Measurements from ENCODE around the gene TMC8. TPM values are rescaled to one million over a fixed set of nuclear protein-coding genes. Genes with fewer than 3 reads are reported as not detected.

The TMC8 gene
- total and polyA plus RNA-seq, 5 donors from 2014 or later: 61.8 to 454 (median 76.0) TPM

- no peaks in the 10 kb centered on the region for H3K9me3 Mint-ChIP-seq
- Histone ChIP-seq H3K36me3 (ENCODE audit: control insufficient read depth, insufficient read depth, low read length) (no peaks in the 10 kb centered on the region), H3K27me3 (ENCODE audit: control insufficient read depth, insufficient read depth, low read length) (no peaks in the 10 kb centered on the region), H3K4me1 (ENCODE audit: control insufficient read depth, insufficient read depth, low read length, poor library complexity, severe bottlenecking) (peaks cover 20% of the 10 kb centered on the region), H3K9me3 (ENCODE audit: control insufficient read depth in 2 of 2, low read length in 2 of 2) (no peaks in the 10 kb centered on the region), H3K4me3 (ENCODE audit: low read depth, low read length) (no peak overlapping the region), H3K27ac (ENCODE audit: insufficient read depth, low read length, poor library complexity, severe bottlenecking) (no peak overlapping the region)
- no peak for ATAC-seq (ENCODE audit: low read depth in 2 of 2)
- DNase-seq: no peak
- H3K27me3 Mint-ChIP-seq: peaks cover 4% of the 10 kb centered on the region
- peaks cover 0 to 25% (median 8%) of the 10 kb centered on the region in 4 donors for H3K4me1 Mint-ChIP-seq
- H3K4me3 Mint-ChIP-seq: no peak overlapping the region
- peak overlapping the region in 2 of 3 donors; percentile 73 to 86 for H3K27ac Mint-ChIP-seq
- no peaks in the 10 kb centered on the region for H3K36me3 Mint-ChIP-seq
These were observed 17.9 kb downstream of the TMC8 start for GRCh38 chr17:78148286-78149016.

GRCh38 chr17:78151514-78152008, 21.0 kb downstream of the TMC8 start:
- no peaks in the 10 kb centered on the region for H3K36me3 Mint-ChIP-seq
- no peak overlapping the region for H3K27ac Mint-ChIP-seq
- H3K27ac ChIP-seq (ENCODE audit: insufficient read depth, low read length, poor library complexity, severe bottlenecking): no peak overlapping the region
- peaks cover 0 to 16% (median 8%) of the 10 kb centered on the region in 4 donors for H3K4me1 Mint-ChIP-seq
- DNase-seq: no peak
- no peaks in the 10 kb centered on the region for H3K27me3 ChIP-seq (ENCODE audit: control insufficient read depth, insufficient read depth, low read length)
- H3K36me3 ChIP-seq (ENCODE audit: control insufficient read depth, insufficient read depth, low read length): no peaks in the 10 kb centered on the region
- H3K9me3 ChIP-seq (ENCODE audit: control insufficient read depth in 2 of 2, low read length in 2 of 2): no peaks in the 10 kb centered on the region
- H3K9me3 Mint-ChIP-seq: no peaks in the 10 kb centered on the region
- ATAC-seq (ENCODE audit: low read depth in 2 of 2): no peak
- H3K4me3 Mint-ChIP-seq: no peak overlapping the region
- H3K4me1 ChIP-seq (ENCODE audit: control insufficient read depth, insufficient read depth, low read length, poor library complexity, severe bottlenecking): peaks cover 14% of the 10 kb centered on the region
- H3K27me3 Mint-ChIP-seq: peaks cover 4% of the 10 kb centered on the region
- no peak overlapping the region for H3K4me3 ChIP-seq (ENCODE audit: low read depth, low read length)

GRCh38 chr17:78154903-78155811, 24.6 kb downstream of the TMC8 start:
- Mint-ChIP-seq H3K27me3 (peaks cover 4% of the 10 kb centered on the region), H3K9me3 (no peaks in the 10 kb centered on the region), H3K4me3 (no peak overlapping the region), H3K4me1 (peaks cover 0 to 10% (median 3%) of the 10 kb centered on the region in 4 donors), H3K36me3 (no peaks in the 10 kb centered on the region), H3K27ac (no peak overlapping the region)
- DNase-seq: no peak
- Histone ChIP-seq H3K36me3 (ENCODE audit: control insufficient read depth, insufficient read depth, low read length) (no peaks in the 10 kb centered on the region), H3K27me3 (ENCODE audit: control insufficient read depth, insufficient read depth, low read length) (no peaks in the 10 kb centered on the region), H3K4me1 (ENCODE audit: control insufficient read depth, insufficient read depth, low read length, poor library complexity, severe bottlenecking) (no peaks in the 10 kb centered on the region), H3K27ac (ENCODE audit: insufficient read depth, low read length, poor library complexity, severe bottlenecking) (no peak overlapping the region), H3K4me3 (ENCODE audit: low read depth, low read length) (no peak overlapping the region), H3K9me3 (ENCODE audit: control insufficient read depth in 2 of 2, low read length in 2 of 2) (no peaks in the 10 kb centered on the region)
- peak; percentile 59 to 60 for ATAC-seq (ENCODE audit: low read depth in 2 of 2)

- H3K27me3 Mint-ChIP-seq: peaks cover 4% of the 10 kb centered on the region
- Histone ChIP-seq H3K27ac (ENCODE audit: insufficient read depth, low read length, poor library complexity, severe bottlenecking) (no peak overlapping the region), H3K4me1 (ENCODE audit: control insufficient read depth, insufficient read depth, low read length, poor library complexity, severe bottlenecking) (no peaks in the 10 kb centered on the region), H3K9me3 (ENCODE audit: control insufficient read depth in 2 of 2, low read length in 2 of 2) (no peaks in the 10 kb centered on the region), H3K4me3 (ENCODE audit: low read depth, low read length) (no peak overlapping the region), H3K36me3 (ENCODE audit: control insufficient read depth, insufficient read depth, low read length) (no peaks in the 10 kb centered on the region), H3K27me3 (ENCODE audit: control insufficient read depth, insufficient read depth, low read length) (no peaks in the 10 kb centered on the region)
- ATAC-seq (ENCODE audit: low read depth in 2 of 2) (peak in 1 of 2 donors; percentile 32), DNase-seq (no peak)
- no peaks in the 10 kb centered on the region for H3K36me3 Mint-ChIP-seq
- H3K4me1 Mint-ChIP-seq: peaks cover 0 to 10% (median 3%) of the 10 kb centered on the region in 4 donors
- H3K27ac Mint-ChIP-seq: peak overlapping the region in 2 of 3 donors; percentile 66 to 81
- H3K9me3 Mint-ChIP-seq: no peaks in the 10 kb centered on the region
- peak overlapping the region in 2 of 4 donors; percentile 1 to 2 for H3K4me3 Mint-ChIP-seq
These were observed 29.1 kb downstream of the TMC8 start for GRCh38 chr17:78159575-78160158.

- Mint-ChIP-seq H3K27me3 (peaks cover 4% of the 10 kb centered on the region), H3K9me3 (no peaks in the 10 kb centered on the region), H3K36me3 (no peaks in the 10 kb centered on the region), H3K4me3 (peak overlapping the region in 1 of 4 donors; percentile 8), H3K4me1 (peaks cover 0 to 10% (median 3%) of the 10 kb centered on the region in 4 donors), H3K27ac (no peak overlapping the region)
- Histone ChIP-seq H3K36me3 (ENCODE audit: control insufficient read depth, insufficient read depth, low read length) (no peaks in the 10 kb centered on the region), H3K4me3 (ENCODE audit: low read depth, low read length) (no peak overlapping the region), H3K9me3 (ENCODE audit: control insufficient read depth in 2 of 2, low read length in 2 of 2) (no peaks in the 10 kb centered on the region), H3K27ac (ENCODE audit: insufficient read depth, low read length, poor library complexity, severe bottlenecking) (no peak overlapping the region), H3K27me3 (ENCODE audit: control insufficient read depth, insufficient read depth, low read length) (no peaks in the 10 kb centered on the region), H3K4me1 (ENCODE audit: control insufficient read depth, insufficient read depth, low read length, poor library complexity, severe bottlenecking) (peaks cover 9% of the 10 kb centered on the region)
- DNase-seq: no peak
- ATAC-seq (ENCODE audit: low read depth in 2 of 2): no peak
These were observed 33.5 kb downstream of the TMC8 start for GRCh38 chr17:78163881-78164747.

DNA sequence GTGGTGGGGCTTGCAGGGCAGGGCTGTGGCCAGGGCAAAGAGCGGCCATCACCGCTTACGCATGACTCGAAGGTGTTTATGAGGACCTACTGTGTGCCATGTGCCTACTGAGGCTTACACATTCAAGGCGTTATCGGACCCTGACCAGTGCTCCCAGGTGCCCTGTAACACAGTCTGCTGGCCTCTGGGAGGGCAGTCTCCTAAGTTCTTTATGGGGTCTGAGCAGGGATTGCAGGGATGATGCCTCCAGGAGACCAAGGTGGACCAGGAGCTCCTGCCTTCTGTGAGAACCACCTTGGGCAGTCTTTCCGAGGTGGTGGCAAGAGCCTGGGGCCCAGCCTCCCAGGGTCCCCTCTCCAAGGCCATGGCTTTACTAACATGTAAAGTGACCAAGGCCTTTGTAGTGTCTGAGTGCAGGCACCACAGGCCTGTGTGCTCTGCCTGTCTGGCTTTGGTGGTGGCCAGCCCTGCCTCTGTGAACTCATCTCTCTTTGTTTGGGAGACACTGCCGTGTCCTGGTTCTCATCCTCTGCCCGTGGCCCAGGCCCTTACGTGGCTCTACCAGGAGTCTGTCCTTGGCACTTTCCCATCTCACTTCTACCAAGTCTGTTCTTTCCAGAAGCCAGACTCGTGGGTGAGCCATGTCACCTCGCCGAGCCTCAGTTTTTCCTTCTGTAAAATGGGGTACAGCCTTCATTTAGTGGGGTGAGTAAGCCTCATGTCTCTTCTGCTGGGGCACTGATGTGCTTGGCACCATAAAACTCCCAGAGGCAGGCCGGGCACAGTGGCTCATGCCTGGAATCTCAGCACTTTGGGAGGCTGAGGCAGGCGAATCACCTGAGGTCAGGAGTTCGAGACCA, 34.4 kb downstream of the TMC8 start:
- H3K27me3 Mint-ChIP-seq: peaks cover 1% of the 10 kb centered on the region
- H3K36me3 ChIP-seq (ENCODE audit: control insufficient read depth, insufficient read depth, low read length): no peaks in the 10 kb centered on the region
- H3K27ac ChIP-seq (ENCODE audit: insufficient read depth, low read length, poor library complexity, severe bottlenecking): no peak overlapping the region
- ATAC-seq (ENCODE audit: low read depth in 2 of 2) (no peak), DNase-seq (no peak)
- H3K4me1 ChIP-seq (ENCODE audit: control insufficient read depth, insufficient read depth, low read length, poor library complexity, severe bottlenecking): peaks cover 17% of the 10 kb centered on the region
- no peaks in the 10 kb centered on the region for H3K27me3 ChIP-seq (ENCODE audit: control insufficient read depth, insufficient read depth, low read length)
- no peaks in the 10 kb centered on the region for H3K9me3 Mint-ChIP-seq
- no peaks in the 10 kb centered on the region for H3K36me3 Mint-ChIP-seq
- no peak overlapping the region for H3K27ac Mint-ChIP-seq
- no peak overlapping the region for H3K4me3 ChIP-seq (ENCODE audit: low read depth, low read length)
- H3K4me3 Mint-ChIP-seq: no peak overlapping the region
- H3K4me1 Mint-ChIP-seq: peaks cover 0 to 8% (median 2%) of the 10 kb centered on the region in 4 donors
- no peaks in the 10 kb centered on the region for H3K9me3 ChIP-seq (ENCODE audit: control insufficient read depth in 2 of 2, low read length in 2 of 2)
